Immature natural killer cell (primary cell): ENCODE data around the gene PAOX. TPM values are rescaled to one million over a fixed set of nuclear protein-coding genes. Genes with fewer than 3 reads are reported as not detected.
"Not testable (repeated sequence)": the region's sequence is repeated elsewhere in the genome, so short reads cannot be mapped to it uniquely, and the experiment has no call there.

Experiments
- DNase-seq, 3 donors: peaks; one replicate each; pipeline ENCODE4 v3.0.0; 2022; ENCODE audit warnings: mixed read lengths in 1 of 3
- H3K27ac Mint-ChIP-seq, 6 donors: one replicate each; pipeline ENCODE4 v1.8.0; 2020; ENCODE audit warnings: mixed read lengths in 6 of 6, mild to moderate bottlenecking in 5 of 6, inconsistent platforms in 4 of 6, moderate library complexity in 3 of 6
- H3K27me3 Mint-ChIP-seq, 3 donors: one replicate each; pipeline ENCODE4 v1.8.0; 2020 to 2021; ENCODE audit warnings: low read depth in 3 of 3, mild to moderate bottlenecking in 3 of 3, mixed read lengths in 3 of 3, moderate library complexity in 3 of 3, inconsistent platforms in 1 of 3
- H3K36me3 Mint-ChIP-seq, 3 donors: one replicate each; pipeline ENCODE4 v1.8.0; 2020; ENCODE audit warnings: mixed read lengths in 3 of 3, inconsistent platforms in 2 of 3, mild to moderate bottlenecking in 2 of 3
- H3K4me1 Mint-ChIP-seq, 2 donors: one replicate each; pipeline ENCODE4 v1.8.0; 2020; ENCODE audit warnings: inconsistent platforms in 2 of 2, mild to moderate bottlenecking in 2 of 2, mixed read lengths in 2 of 2, moderate library complexity in 1 of 2
- H3K4me3 Mint-ChIP-seq, 5 donors: one replicate each; pipeline ENCODE4 v1.8.0; 2020; ENCODE audit warnings: mild to moderate bottlenecking in 5 of 5, mixed read lengths in 5 of 5, inconsistent platforms in 3 of 5, moderate library complexity in 3 of 5
- H3K9me3 Mint-ChIP-seq, 6 donors: one replicate each; pipeline ENCODE4 v1.8.0; 2020; ENCODE audit warnings: mild to moderate bottlenecking in 6 of 6, mixed read lengths in 6 of 6, inconsistent platforms in 4 of 6, moderate library complexity in 3 of 6
- polyA plus RNA-seq, 3 donors: library from polyadenylated mRNA; unstranded; fragments of 300-500 nt; fragmentation: Illumina TruSeq; gene quantifications; one replicate each; pipeline ENCODE4 v1.2.3, GENCODE V29; 2021

PAOX gene
- polyA plus RNA-seq, 3 donors from 2014 or later, result 10.5 to 13.0 (median 11.0) TPM

DNA sequence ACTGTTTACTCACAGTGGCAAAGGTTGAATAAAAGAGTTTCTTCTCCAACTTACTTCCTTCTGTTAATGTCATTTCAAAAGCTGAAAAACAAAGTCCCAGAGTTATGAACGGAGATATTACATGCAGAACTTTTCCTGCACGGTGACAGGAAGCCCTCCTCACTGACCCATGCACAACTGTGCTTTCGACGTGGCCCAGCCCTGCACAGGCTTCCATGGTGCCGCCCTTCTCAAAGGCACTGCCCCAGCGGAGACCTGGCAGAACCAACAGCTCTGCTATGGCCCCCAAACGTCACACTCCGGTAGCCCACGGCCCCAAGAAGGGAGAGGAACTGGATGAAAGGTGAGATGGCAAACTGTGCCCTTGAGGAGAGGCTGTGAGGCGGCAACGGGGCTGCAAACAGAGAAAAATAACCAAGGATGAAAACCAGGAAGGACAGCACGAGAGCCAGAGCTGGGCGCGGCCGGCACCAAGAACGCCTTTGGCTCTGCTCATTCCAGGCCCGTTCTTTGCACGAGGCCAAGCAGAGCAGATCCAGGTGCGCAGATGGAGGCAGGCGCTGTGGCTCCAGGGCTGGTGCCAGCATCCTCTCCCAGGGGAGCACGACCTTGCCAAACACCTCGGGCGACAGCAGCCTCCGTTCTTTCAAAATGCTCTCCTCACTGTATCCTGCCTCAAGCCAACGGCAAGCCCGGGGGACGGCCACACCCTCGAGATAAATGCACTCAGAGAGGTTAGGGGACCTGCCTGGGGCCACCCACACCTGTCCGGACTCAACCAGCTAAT is 14.2 kb upstream of the PAOX start:
- peaks cover 0 to 2% (median 1%) of the 10 kb centered on the region in 3 donors for H3K27me3 Mint-ChIP-seq
- DNase-seq, result no peak
- H3K4me1 Mint-ChIP-seq, result no peaks in the 10 kb centered on the region
- peaks cover 14 to 24% (median 16%) of the 10 kb centered on the region in 3 donors for H3K36me3 Mint-ChIP-seq
- H3K9me3 Mint-ChIP-seq, result no peaks in the 10 kb centered on the region
- H3K4me3 Mint-ChIP-seq, result no peak overlapping the region
- H3K27ac Mint-ChIP-seq, result no peak overlapping the region

DNA sequence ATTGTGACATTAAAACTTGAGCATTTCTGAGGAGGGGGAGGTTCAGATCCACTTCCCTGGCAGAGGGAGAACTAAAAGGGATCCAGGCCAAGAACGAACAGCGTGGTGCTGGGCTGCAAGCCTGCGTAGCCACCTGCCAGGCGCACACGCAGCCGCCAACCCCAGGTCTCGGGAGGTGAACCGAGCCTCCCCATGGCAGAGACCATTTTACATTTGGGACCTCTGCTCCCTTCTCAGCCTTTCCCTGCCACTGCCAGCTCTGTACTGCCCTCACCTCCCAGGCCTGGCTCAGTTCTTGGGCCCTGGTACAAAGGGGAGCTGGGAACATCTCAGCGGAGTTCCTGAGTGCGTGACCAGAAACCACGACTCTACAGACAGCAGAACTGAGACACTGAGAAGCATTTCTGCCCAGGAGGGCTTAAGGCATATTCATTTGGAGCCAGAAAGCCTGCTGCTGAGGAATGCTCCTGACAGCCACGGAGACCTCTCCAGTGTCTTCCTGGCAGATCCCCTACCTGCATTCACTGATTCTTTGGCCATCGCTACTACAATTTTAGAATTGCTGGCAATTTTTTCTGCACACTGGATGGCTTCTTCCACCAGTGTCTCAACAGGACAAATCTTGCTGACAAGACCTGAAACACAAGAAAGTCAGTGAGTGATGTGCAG is 13.5 kb upstream of the PAOX start:
- Mint-ChIP-seq H3K4me1 (no peaks in the 10 kb centered on the region), H3K27me3 (peaks cover 0 to 2% (median 2%) of the 10 kb centered on the region in 3 donors), H3K9me3 (no peaks in the 10 kb centered on the region), H3K4me3 (no peak overlapping the region), H3K27ac (no peak overlapping the region), H3K36me3 (peaks cover 14 to 24% (median 16%) of the 10 kb centered on the region in 3 donors)
- no peak for DNase-seq

DNA sequence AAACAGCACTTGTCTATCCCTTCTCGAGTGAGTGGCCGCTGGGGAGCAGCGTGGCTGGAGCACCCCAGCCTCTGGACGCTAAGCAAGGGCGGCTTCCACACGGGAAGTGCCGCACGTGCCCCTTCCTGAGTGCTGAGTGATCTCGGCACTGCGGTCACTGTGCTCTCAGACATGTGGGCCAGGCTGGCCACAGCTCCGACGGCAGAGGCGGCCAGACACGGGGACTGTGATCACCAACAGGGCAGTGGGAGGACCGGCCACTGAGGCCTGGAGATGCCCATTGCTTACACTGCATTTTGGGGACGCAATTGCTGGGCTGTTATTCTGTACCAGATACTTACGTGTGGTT is 13.0 kb upstream of the PAOX start:
- Mint-ChIP-seq H3K27ac (no peak overlapping the region), H3K4me3 (no peak overlapping the region), H3K36me3 (peaks cover 14 to 24% (median 16%) of the 10 kb centered on the region in 3 donors), H3K27me3 (peaks cover 0 to 2% (median 2%) of the 10 kb centered on the region in 3 donors), H3K4me1 (no peaks in the 10 kb centered on the region), H3K9me3 (no peaks in the 10 kb centered on the region)
- no peak for DNase-seq

DNA sequence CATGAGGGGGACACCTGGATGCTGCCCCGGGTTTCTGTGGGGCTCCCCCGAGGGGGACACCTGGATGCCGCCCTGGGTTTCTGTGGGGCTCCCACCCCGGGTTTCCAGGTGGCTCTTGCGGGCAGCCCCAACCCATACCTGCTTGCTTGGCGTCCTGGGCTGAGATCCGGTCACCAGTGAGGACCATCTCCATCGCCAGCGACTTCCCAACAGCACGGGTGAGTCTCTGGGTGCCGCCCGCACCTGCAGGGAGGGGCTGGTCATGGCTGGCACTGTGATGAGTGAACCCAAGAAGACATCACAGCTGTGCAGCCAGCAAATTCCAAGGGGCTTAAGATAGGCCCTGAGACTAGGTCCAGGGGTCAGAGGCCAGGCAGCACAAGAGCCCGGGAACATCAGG is 12.3 kb upstream of the PAOX start:
- Mint-ChIP-seq H3K27me3 (peaks cover 0 to 2% (median 2%) of the 10 kb centered on the region in 3 donors), H3K27ac (no peak overlapping the region), H3K4me3 (no peak overlapping the region), H3K36me3 (peaks cover 14 to 20% (median 16%) of the 10 kb centered on the region in 3 donors), H3K9me3 (no peaks in the 10 kb centered on the region), H3K4me1 (peaks cover 0 to 2% of the 10 kb centered on the region in 2 donors)
- no peak for DNase-seq

DNA sequence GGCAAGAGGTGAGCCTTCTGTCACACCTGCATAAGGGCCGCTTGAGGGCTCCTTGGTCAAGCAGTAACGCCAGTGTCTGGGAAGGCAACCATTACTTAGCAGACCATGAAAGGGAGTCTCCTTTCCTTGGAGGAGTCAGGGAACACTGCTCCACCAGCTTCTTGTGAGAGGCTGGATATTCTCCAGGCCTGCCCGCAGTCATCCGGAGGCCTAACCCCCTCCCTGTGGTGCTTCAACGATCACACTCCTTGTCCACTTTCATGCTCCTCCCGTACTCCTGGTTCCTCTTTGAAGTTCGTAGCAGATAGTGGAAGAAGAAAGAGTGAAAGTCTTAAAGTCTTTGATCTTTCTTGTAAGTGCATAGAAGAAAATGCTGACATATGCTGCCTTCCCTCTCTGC is 11.6 kb upstream of the PAOX start:
- Mint-ChIP-seq H3K36me3 (peaks cover 10 to 13% (median 10%) of the 10 kb centered on the region in 3 donors), H3K27ac (peak overlapping the region in 1 of 6 donors; percentile 40)
- H3K4me3 Mint-ChIP-seq, H3K4me1 Mint-ChIP-seq, DNase-seq, H3K9me3 Mint-ChIP-seq, H3K27me3 Mint-ChIP-seq: not testable (repeated sequence)

DNA sequence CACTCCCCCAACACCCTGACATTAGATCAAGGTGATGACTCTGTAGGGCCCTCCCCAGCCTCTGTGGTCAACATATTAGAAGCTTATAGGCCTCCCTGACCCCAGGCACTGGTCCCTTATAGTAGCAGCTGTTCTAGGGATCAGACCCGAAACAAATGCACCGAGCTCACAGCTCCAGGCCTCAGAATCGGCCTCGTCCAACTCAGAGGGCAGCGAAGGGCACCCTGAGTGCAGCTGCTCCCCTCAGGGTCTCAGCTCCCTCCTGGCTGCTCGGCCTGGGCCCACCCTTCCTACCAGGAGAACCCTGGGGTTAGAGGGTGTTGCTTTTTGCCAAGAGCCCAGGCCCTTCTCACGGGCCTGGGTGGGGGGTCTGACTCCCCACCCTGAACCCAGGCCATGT is 10.9 kb upstream of the PAOX start:
- Mint-ChIP-seq H3K27ac (no peak overlapping the region), H3K27me3 (peaks cover 0 to 2% (median 2%) of the 10 kb centered on the region in 3 donors), H3K9me3 (no peaks in the 10 kb centered on the region), H3K4me1 (peaks cover 0 to 7% of the 10 kb centered on the region in 2 donors), H3K36me3 (peaks cover 10 to 13% (median 10%) of the 10 kb centered on the region in 3 donors), H3K4me3 (no peak overlapping the region)
- no peak for DNase-seq

DNA sequence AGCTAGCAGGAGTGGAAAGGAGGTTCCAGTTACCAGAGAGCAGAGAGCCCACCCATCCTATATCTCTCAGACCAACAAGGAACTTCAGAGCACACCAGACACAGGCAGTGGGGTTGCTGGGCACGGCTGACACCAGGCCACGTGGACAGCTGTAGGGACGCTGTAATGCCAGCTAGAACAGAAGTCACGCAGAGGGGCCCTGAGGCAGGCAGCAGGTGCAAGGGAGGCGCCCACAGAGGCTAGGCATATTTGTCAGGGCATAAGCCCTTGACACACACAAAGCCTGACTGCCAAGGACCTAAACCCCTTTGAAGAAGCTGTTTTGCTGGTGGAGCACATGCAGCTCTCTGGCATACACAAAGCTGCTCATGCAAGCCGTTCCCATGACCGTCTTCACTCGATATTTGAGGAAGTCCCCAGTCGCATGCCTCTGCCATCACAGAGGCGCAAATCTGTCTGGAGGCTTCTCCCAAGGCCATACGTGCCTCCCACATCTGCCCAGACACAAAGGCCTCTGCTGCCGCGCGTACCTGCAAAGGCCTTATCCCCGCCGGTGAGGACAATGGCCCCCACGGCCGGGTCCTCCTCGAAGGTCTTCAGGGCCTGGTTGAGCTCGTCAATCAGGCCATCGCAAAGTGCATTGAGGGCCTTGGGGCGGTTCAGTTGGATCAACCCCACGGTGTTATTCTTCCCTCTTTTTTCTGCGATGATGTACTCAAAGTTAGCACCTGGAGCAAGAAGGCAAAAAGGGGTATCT is 8.9 kb upstream of the PAOX start:
- peaks cover 0 to 2% (median 0%) of the 10 kb centered on the region in 3 donors for H3K27me3 Mint-ChIP-seq
- H3K36me3 Mint-ChIP-seq, result peaks cover 4 to 10% (median 10%) of the 10 kb centered on the region in 3 donors
- H3K9me3 Mint-ChIP-seq, result no peaks in the 10 kb centered on the region
- no peak for DNase-seq
- H3K27ac Mint-ChIP-seq, result no peak overlapping the region
- H3K4me1 Mint-ChIP-seq, result peaks cover 7 to 10% of the 10 kb centered on the region in 2 donors
- peak overlapping the region in 4 of 5 donors; percentile 18 to 58 (median 36) for H3K4me3 Mint-ChIP-seq

DNA sequence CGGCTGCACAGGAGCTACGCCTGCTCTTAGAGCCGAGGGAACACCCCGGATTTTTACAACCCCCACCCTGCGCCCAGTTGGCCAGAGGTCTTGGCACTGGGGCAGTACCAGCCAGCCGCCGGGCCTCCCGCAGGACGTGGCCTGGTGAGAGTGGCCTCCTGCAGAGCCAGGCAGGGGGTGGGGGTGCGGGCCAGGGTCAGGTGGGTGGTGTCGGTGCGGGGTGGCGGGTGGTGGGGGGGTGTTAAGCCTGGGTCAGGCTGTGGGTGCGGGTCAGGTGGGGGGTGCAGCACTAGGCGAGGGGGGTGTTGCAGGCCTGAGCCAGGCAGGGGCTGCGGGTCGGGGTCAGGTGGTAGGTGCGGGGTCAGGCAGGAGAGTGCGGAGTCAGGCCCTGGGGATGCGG is 6.6 kb upstream of the PAOX start:
- peaks cover 4 to 10% (median 10%) of the 10 kb centered on the region in 3 donors for H3K36me3 Mint-ChIP-seq
- H3K27ac Mint-ChIP-seq, result no peak overlapping the region

DNA sequence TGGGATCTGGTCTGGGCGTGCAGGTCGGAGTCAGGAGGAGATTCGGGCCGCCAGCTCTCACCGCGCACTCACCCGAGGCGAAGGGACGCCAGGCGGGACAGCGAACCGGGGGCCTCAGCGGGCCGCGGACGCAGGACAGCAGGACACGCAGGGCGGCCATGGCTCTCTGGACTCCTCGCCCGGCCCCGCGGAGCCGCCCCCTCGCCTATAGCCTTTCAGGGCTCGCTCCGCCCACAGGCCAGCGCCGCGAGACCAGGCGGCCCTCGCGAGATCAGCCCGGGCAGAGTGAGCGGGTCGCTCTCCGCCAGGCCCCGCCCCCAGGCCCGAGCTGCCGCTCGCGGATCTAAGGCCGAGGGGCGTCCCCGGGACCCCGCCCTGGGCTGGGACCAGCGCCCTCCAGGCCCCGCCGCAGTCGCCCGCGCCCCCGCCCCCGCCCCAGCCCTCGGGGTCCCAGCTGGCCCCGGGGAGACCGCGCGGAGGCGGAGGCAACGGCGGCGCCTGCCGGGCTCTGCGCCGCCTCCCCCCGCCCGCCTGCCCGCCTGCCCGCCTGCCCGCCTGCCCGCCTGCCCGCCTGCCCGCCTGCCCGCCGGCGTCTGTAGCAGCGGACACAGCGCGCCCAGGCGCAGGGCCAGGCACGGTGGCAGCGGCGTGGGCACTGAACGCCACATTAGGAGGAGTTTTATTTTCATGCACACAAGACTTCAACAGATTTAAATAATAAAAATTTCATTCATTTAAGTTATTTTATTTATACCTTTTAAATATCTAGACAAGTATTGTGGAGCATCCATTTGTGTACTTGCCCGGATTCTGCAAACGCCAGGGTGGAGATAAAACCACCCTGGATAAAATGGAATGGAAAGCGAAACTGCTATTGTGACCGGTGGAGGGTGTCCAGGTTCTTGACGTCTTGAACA is 5.6 kb upstream of the PAOX start, which contains the start of gene ECHS1:
TSS of gene ECHS1 (minus strand) at position 181 of the 917 bp plus-strand sequence. CDS start at position 160, 21 bp downstream.
- Mint-ChIP-seq H3K27ac (peak within 1 kb of the TSS; percentile 6 to 87 (median 81)), H3K27me3 (peaks cover 0 to 3% (median 0%) of the 10 kb centered on the region in 3 donors), H3K4me1 (peaks cover 7 to 14% of the 10 kb centered on the region in 2 donors), H3K9me3 (no peaks in the 10 kb centered on the region), H3K4me3 (peak within 1 kb of the TSS; percentile 78 to 89 (median 86)), H3K36me3 (peaks cover 4 to 5% (median 4%) of the 10 kb centered on the region in 3 donors)
- peak; percentile 93 to 94 (median 93) for DNase-seq

More for the DNA sequence above, 6.6 kb upstream of the PAOX start:
- H3K27me3 Mint-ChIP-seq, result peaks cover 0 to 3% (median 0%) of the 10 kb centered on the region in 3 donors
- H3K4me3 Mint-ChIP-seq, result peak overlapping the region in 3 of 5 donors; percentile 71 to 80 (median 80)
- H3K4me1 Mint-ChIP-seq, result peaks cover 7 to 13% of the 10 kb centered on the region in 2 donors
- no peak for DNase-seq
- no peaks in the 10 kb centered on the region for H3K9me3 Mint-ChIP-seq

DNA sequence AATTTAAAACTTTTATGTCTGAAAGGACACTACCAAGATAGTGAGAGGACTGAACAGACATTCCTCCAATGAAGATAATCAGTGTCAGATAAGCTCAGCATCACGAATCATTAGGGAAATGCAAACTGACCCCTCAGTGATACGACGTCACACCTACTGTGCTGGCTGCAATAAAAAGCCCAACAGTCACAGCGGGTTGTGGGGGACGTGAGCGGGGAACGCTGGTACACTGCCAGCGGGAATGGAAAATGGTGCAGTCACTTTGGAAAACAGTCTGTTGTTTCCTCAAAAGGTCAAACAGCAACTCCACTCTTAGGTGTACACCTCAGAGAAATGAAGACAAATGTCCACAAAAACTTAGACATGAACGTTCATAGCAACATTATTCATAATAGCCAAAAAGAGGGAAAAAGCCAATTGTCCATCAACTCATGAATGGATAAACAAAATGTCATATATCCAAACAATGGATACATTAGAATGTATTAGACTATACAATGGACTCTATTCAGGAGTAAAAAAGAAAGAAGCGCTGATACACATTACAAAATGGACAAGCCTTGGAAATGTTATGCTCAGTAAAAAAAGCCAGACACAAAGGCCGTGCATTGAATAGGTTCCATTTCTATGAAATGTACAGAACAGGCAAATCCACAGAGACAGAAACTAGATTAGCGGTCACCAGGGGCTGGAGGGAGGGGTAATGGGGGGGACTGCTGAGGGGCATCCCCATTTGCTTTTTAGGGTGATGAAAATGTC is 3.5 kb upstream of the PAOX start:
- Mint-ChIP-seq H3K36me3 (no peaks in the 10 kb centered on the region), H3K27ac (no peak overlapping the region), H3K27me3 (peaks cover 0 to 2% (median 0%) of the 10 kb centered on the region in 3 donors), H3K9me3 (no peaks in the 10 kb centered on the region), H3K4me1 (peaks cover 7 to 16% of the 10 kb centered on the region in 2 donors), H3K4me3 (peak overlapping the region; percentile 0 to 69 (median 47))
- DNase-seq, result no peak

DNA sequence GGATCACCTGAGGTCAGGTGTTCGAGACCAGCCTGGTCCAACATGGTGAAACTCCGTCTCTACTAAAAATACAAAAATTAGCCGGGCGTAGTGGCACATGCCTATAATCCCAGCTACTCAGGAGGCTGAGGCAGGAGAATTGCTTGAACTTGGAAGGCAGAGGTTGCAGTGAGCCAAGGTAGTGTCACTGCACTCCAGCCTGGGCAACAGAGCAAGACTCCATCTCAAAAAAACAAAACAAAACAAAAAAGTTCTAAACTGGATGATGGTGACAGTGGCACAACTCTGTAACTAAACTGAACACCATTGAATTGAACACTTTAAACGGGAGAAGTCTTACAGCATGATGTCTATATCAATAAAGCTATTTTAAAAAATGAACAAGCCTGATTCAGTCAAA is 2.9 kb upstream of the PAOX start:
- not testable (repeated sequence) for DNase-seq, H3K27me3 Mint-ChIP-seq, H3K27ac Mint-ChIP-seq, H3K9me3 Mint-ChIP-seq, H3K36me3 Mint-ChIP-seq
- H3K4me1 Mint-ChIP-seq, result peaks cover 7 to 16% of the 10 kb centered on the region in 2 donors
- H3K4me3 Mint-ChIP-seq, result peak overlapping the region; percentile 46 to 75 (median 49)
